PC-9 (cell line): ENCODE data around the gene PLEKHA1. TPM values are rescaled to one million over a fixed set of nuclear protein-coding genes. Genes with fewer than 3 reads are reported as not detected.

Experiments
- BruUV-seq: library from RNA; stranded (reverse); fragments of 400-500 nt; replicated peaks from 2 replicates; lab custom pipeline; 2021; lab: Mats Ljungman, UMichigan
- CTCF ChIA-PET: fragments of 300-600 bp; sonication (Branson Sonifier 250); formaldehyde crosslinking; loops from one replicate; lab custom pipeline; 2022; ENCODE audit warnings: antibody characterized with exemption; lab: Charles Lee
- POLR2A ChIA-PET: fragments of 300-600 bp; sonication (Branson Sonifier 250); formaldehyde crosslinking; loops from one replicate; lab custom pipeline; 2022; ENCODE audit warnings: antibody characterized with exemption; ENCODE audit not compliant: unreplicated experiment; lab: Charles Lee
- DNase-seq, 2 experiments: peaks; one replicate each; pipeline versions ENCODE4 v3.0.0 to v3.0.0-alpha.2; 2015 to 2022; ENCODE audit warnings: mixed read lengths in 1 of 2
- H2AFZ ChIP-seq: fragments of 200-600 bp; sonication (generic); 2 replicates; pipeline ENCODE4 v1.8.1; 2017; ENCODE audit warnings: antibody characterized with exemption
- H3F3A ChIP-seq: fragments of 200-600 bp; sonication (generic); 2 replicates; pipeline ENCODE4 v1.8.1; 2017; ENCODE audit warnings: antibody characterized with exemption, mild to moderate bottlenecking, low read depth; ENCODE audit not compliant: insufficient read depth
- H3K27ac ChIP-seq: fragments of 200-600 bp; sonication (generic); 2 replicates; pipeline ENCODE4 v1.6.1; 2016; ENCODE audit warnings: mixed run types
- H3K27me3 ChIP-seq: fragments of 200-600 bp; sonication (generic); 2 replicates; pipeline ENCODE4 v1.6.1; 2016; ENCODE audit warnings: low read depth, mixed run types; ENCODE audit not compliant: insufficient read depth
- H3K36me3 ChIP-seq: fragments of 200-600 bp; sonication (generic); 2 replicates; pipeline ENCODE4 v1.6.1; 2016; ENCODE audit warnings: low read depth, mixed run types
- H3K4me1 ChIP-seq: fragments of 200-600 bp; sonication (generic); replicated peaks from 2 replicates; pipeline ENCODE4 v1.6.1; 2016; ENCODE audit warnings: mixed run types; ENCODE audit not compliant: insufficient read depth
- H3K4me2 ChIP-seq: fragments of 200-600 bp; sonication (generic); 2 replicates; pipeline ENCODE4 v1.6.1; 2017; ENCODE audit warnings: mixed run types
- H3K4me3 ChIP-seq: fragments of 200-600 bp; sonication (generic); 2 replicates; pipeline ENCODE4 v1.6.1; 2016; ENCODE audit warnings: mixed run types
- H3K79me2 ChIP-seq: fragments of 200-600 bp; sonication (generic); 2 replicates; pipeline ENCODE4 v1.6.1; 2017; ENCODE audit warnings: low read depth, mixed run types
- H3K9me2 ChIP-seq: fragments of 200-600 bp; sonication (generic); 2 replicates; pipeline ENCODE4 v1.8.1; 2017; ENCODE audit warnings: mild to moderate bottlenecking; ENCODE audit not compliant: insufficient read depth
- H3K9me3 ChIP-seq: fragments of 200-600 bp; sonication (generic); 2 replicates; pipeline ENCODE4 v1.8.1; 2016; ENCODE audit warnings: low read depth; ENCODE audit not compliant: insufficient read depth
- H4K20me1 ChIP-seq: fragments of 200-600 bp; sonication (generic); 2 replicates; pipeline ENCODE4 v1.8.1; 2017; ENCODE audit not compliant: insufficient read depth
- EZH2 ChIP-seq: fragments of 200-600 bp; sonication (generic); IDR thresholded peaks from 2 replicates; pipeline ENCODE4 v1.8.0; 2017; ENCODE audit warnings: antibody characterized with exemption, low read depth
- intact Hi-C: fragments of 100-400 bp; cut with micrococcal nuclease; formaldehyde crosslinking; loops from one replicate; pipeline ENCODE4 v1.10.0; 2022; ENCODE audit not compliant: unreplicated experiment
- total RNA-seq: library from RNA; stranded (reverse); gene quantifications from 2 replicates; pipeline ENCODE4 v1.2.3, GENCODE V29; 2021
- TF ChIP-seq, protein P1 (sequence below): fragments of 200-600 bp; sonication (generic); conservative IDR thresholded peaks from 2 replicates; pipeline ENCODE4 v1.6.1; 2017; ENCODE audit warnings: mixed run types, antibody characterized with exemption, mild to moderate bottlenecking, moderate library complexity

PLEKHA1 gene
- total RNA-seq, 1 experiment from 2014 or later, result 33.8 TPM

DNA sequence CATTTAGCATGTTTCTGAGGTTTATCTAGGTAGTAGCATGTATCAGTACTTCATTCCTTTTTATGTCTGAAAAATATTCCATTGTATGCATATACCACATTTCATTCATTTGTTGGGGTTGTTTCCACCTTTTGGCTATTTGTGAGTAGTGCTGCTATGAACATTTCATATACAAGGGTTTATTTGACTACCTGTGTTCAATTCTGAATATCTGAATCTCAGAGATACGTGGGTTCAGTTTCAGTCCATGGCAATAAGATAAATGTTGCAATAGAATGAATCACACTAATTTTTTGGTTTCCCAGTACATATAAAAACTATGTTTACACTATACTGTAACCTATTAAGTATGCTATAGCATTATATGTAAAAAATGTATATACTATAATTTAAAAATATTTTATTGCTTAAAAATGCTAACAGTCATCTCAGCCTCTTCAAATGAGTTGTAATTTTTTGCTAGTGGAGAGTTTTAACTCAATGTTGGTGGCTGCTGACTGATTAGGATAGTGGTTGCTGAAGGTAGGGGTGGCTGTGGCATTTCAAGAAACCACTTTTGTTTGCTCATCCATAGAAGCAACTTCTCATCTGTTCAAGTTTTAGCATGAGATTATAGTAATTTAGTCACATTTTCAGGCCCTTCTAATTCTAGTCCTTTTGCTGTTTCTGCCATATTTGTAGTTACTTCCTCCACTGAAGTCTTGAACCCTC, 13.9 kb downstream of the PLEKHA1 start:
- Histone ChIP-seq H4K20me1 (peaks cover 2% of the 10 kb centered on the region; the same call in 1 of the 2 replicates), H3K4me1 (no peaks in the 10 kb centered on the region), H3K79me2 (peaks cover 9% of the 10 kb centered on the region; the same call in 1 of the 2 replicates), H3F3A (no peaks in the 10 kb centered on the region), H3K36me3 (no peaks in the 10 kb centered on the region), H3K9me2 (no peaks in the 10 kb centered on the region), H3K4me3 (no peak overlapping the region), H3K27ac (no peak overlapping the region), H3K9me3 (no peaks in the 10 kb centered on the region), H2AFZ (no peak overlapping the region), H3K27me3 (no peaks in the 10 kb centered on the region), H3K4me2 (no peak overlapping the region)
- no peak for DNase-seq
- CTCF ChIA-PET, result no interaction called here
- POLR2A ChIA-PET, result no interaction called here
- no TSS peak for BruUV-seq
- intact Hi-C loops, result no loop called here
- no peak for TF ChIP-seq EZH2
- TF ChIP-seq, protein P1, sequence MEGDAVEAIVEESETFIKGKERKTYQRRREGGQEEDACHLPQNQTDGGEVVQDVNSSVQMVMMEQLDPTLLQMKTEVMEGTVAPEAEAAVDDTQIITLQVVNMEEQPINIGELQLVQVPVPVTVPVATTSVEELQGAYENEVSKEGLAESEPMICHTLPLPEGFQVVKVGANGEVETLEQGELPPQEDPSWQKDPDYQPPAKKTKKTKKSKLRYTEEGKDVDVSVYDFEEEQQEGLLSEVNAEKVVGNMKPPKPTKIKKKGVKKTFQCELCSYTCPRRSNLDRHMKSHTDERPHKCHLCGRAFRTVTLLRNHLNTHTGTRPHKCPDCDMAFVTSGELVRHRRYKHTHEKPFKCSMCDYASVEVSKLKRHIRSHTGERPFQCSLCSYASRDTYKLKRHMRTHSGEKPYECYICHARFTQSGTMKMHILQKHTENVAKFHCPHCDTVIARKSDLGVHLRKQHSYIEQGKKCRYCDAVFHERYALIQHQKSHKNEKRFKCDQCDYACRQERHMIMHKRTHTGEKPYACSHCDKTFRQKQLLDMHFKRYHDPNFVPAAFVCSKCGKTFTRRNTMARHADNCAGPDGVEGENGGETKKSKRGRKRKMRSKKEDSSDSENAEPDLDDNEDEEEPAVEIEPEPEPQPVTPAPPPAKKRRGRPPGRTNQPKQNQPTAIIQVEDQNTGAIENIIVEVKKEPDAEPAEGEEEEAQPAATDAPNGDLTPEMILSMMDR, result no peak

DNA sequence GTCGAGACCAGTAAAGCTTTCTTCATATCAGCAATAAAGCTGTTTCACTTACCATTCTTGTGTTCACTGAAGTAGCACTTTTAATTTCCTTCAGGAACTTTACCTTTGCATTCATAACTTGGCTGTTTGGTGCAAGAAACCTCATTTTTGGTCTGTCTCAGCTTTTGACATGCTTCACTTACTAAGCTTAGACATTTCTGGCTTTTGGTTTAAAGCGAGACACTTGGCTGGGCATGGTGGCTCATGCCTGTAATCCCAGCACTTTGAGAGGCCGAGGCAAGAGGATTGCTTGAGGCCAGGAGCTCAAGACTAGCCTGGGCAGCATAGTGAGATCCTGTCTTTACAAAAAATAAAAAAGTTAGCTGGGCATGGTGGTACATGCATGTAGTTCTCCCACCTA, 15.8 kb downstream of the PLEKHA1 start:
- no peak for TF ChIP-seq EZH2
- TF ChIP-seq, protein P1, result no peak
- peaks cover 2% of the 10 kb centered on the region; the same call in 1 of the 2 replicates for H4K20me1 ChIP-seq
- no peak for DNase-seq
- no peaks in the 10 kb centered on the region for H3K4me1 ChIP-seq
- H3K4me2 ChIP-seq, result no peak overlapping the region
- H3K9me2 ChIP-seq, result no peaks in the 10 kb centered on the region
- no peaks in the 10 kb centered on the region for H3K9me3 ChIP-seq
- H3K4me3 ChIP-seq, result no peak overlapping the region
- H3K36me3 ChIP-seq, result no peaks in the 10 kb centered on the region
- no peaks in the 10 kb centered on the region for H3K27me3 ChIP-seq
- no peaks in the 10 kb centered on the region for H3F3A ChIP-seq
- ChIA-PET POLR2A (no interaction called here), CTCF (no interaction called here)
- no peak overlapping the region for H3K27ac ChIP-seq
- intact Hi-C loops, result no loop called here
- no peak overlapping the region for H2AFZ ChIP-seq
- H3K79me2 ChIP-seq, result peaks cover 9% of the 10 kb centered on the region; the same call in 1 of the 2 replicates
- BruUV-seq, result no TSS peak

DNA sequence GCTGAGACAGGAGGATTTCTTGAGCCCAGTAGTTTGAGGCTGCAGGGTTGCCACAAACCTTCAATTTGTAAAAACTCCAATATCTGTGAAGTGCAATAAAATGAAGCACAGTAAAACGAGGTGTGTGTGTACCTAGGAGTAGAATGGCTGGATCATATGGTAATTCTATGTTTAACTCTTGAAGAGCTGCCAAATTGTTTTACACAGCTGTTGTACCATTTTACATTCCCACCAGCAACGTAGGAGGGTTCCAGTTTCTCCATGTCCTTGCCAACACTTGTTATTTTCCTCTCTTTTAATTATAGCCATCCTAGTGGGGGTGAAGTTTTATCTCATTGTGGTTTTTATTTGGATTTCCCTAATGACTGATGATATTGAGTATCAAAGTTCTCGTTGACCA, 16.2 kb downstream of the PLEKHA1 start:
- H3K27ac ChIP-seq, result no peak overlapping the region
- peaks cover 2% of the 10 kb centered on the region; the same call in 1 of the 2 replicates for H4K20me1 ChIP-seq
- H3K4me3 ChIP-seq, result no peak overlapping the region
- no peak overlapping the region for H3K4me2 ChIP-seq
- ChIA-PET POLR2A (no interaction called here), CTCF (no interaction called here)
- intact Hi-C loops, result no loop called here
- H3K9me3 ChIP-seq, result no peaks in the 10 kb centered on the region
- no peak overlapping the region for H2AFZ ChIP-seq
- H3K9me2 ChIP-seq, result no peaks in the 10 kb centered on the region
- DNase-seq, result no peak
- no peak for TF ChIP-seq EZH2
- TF ChIP-seq, protein P1, result no peak
- H3K79me2 ChIP-seq, result peaks cover 9% of the 10 kb centered on the region; the same call in 1 of the 2 replicates
- H3K27me3 ChIP-seq, result no peaks in the 10 kb centered on the region
- BruUV-seq, result no TSS peak
- no peaks in the 10 kb centered on the region for H3K36me3 ChIP-seq
- no peaks in the 10 kb centered on the region for H3F3A ChIP-seq
- no peaks in the 10 kb centered on the region for H3K4me1 ChIP-seq
